Endothelial cell (in vitro differentiated cells): ENCODE measurements around the gene SPRY2. TPM values are rescaled to one million over a fixed set of nuclear protein-coding genes. Genes with fewer than 3 reads are reported as not detected.

Experiments used
- DNase-seq: peaks from one replicate; pipeline ENCODE4 v3.0.0; 2021; ENCODE audit warnings: low spot score
- H3K27ac Mint-ChIP-seq: one replicate; pipeline ENCODE4 v1.8.0; 2021; ENCODE audit warnings: mixed read lengths, inconsistent platforms; ENCODE audit not compliant: unreplicated experiment
- H3K27me3 Mint-ChIP-seq: one replicate; pipeline ENCODE4 v1.8.0; 2021; ENCODE audit warnings: mild to moderate bottlenecking, moderate library complexity, mixed read lengths, inconsistent platforms; ENCODE audit not compliant: unreplicated experiment
- H3K36me3 Mint-ChIP-seq: one replicate; pipeline ENCODE4 v1.8.0; 2021; ENCODE audit warnings: mild to moderate bottlenecking, low read depth, mixed read lengths, inconsistent platforms; ENCODE audit not compliant: unreplicated experiment
- H3K4me1 Mint-ChIP-seq: one replicate; pipeline ENCODE4 v1.8.0; 2021; ENCODE audit warnings: mild to moderate bottlenecking, mixed read lengths, inconsistent platforms; ENCODE audit not compliant: unreplicated experiment
- H3K4me3 Mint-ChIP-seq: one replicate; pipeline ENCODE4 v1.8.0; 2021; ENCODE audit warnings: mild to moderate bottlenecking, mixed read lengths, inconsistent platforms; ENCODE audit not compliant: unreplicated experiment
- H3K9me3 Mint-ChIP-seq: one replicate; pipeline ENCODE4 v1.8.0; 2021; ENCODE audit warnings: mixed read lengths, inconsistent platforms; ENCODE audit not compliant: unreplicated experiment
- CTCF ChIP-seq: fragments of 200-600 bp; sonication (generic); IDR thresholded peaks from one replicate; pipeline ENCODE4 v1.5.0; 2021; ENCODE audit warnings: antibody characterized with exemption; ENCODE audit not compliant: unreplicated experiment
- total RNA-seq: library from RNA; stranded (reverse); fragmentation: NEBNext Ultra II Directional; extraction: Animal tissue kit (Norgen Biotek cat#: 25700); gene quantifications from one replicate; pipeline ENCODE4 v1.2.1, GENCODE V29; 2021; ENCODE audit not compliant: unreplicated experiment

SPRY2 gene
- total RNA-seq, 1 donor from 2014 or later = 21.7 TPM

DNA sequence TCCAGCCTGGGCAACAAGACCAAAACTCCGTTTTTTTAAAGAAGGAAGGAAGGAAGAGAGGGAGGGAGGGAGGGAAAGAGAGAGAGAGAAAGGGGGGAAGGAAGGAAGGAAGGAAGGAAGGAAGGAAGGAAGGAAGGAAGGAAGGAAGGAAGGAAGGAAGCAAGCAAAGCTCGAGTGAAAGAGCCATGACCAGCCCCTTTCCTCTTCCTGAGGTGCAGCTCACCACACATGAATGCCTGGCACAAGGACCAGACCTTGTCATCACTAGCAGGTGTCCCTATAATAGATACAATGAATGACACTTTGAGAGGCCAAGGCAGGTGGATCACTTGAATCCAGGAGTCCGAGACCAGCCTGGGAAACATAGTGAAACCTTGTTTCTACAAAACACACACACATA is 31.0 kb downstream of the SPRY2 start:
- Mint-ChIP-seq H3K9me3 (no peaks in the 10 kb centered on the region), H3K4me3 (no peak overlapping the region), H3K4me1 (peaks cover 15% of the 10 kb centered on the region), H3K27ac (no peak overlapping the region), H3K27me3 (no peaks in the 10 kb centered on the region), H3K36me3 (no peaks in the 10 kb centered on the region)
- no peak for DNase-seq
- no peak for TF ChIP-seq CTCF

GRCh38 chr13:80307401-80307987 is 33.4 kb downstream of the SPRY2 start:
- no peak overlapping the region for H3K4me3 Mint-ChIP-seq
- no peaks in the 10 kb centered on the region for H3K27me3 Mint-ChIP-seq
- H3K36me3 Mint-ChIP-seq = no peaks in the 10 kb centered on the region
- H3K4me1 Mint-ChIP-seq = peaks cover 15% of the 10 kb centered on the region
- no peaks in the 10 kb centered on the region for H3K9me3 Mint-ChIP-seq
- no peak overlapping the region for H3K27ac Mint-ChIP-seq
- no peak for DNase-seq
- no peak for TF ChIP-seq CTCF

- no peaks in the 10 kb centered on the region for H3K36me3 Mint-ChIP-seq
- DNase-seq = no peak
Observed at GRCh38 chr13:80306337-80306972, 34.5 kb downstream of the SPRY2 start.

DNA sequence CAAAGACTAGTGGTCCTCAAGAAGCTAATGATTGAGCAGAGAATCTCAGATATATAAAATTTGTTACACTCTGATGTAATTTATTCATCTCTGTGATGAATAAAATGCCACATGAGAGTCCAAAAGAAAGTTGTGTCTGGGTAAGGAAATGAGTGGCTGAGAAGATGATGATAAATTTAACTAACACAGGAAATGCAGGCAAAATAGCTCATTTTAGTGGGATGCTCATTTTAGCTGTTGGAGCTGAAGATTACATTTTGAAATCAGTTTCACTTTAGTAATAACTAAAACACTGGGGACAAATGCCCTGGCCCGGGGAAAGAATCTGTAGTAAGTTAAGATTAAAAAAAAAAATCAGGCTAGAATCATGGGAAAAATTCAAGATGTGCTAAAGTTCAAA is 35.2 kb downstream of the SPRY2 start:
- H3K4me1 Mint-ChIP-seq = peaks cover 15% of the 10 kb centered on the region
- DNase-seq = no peak
- no peaks in the 10 kb centered on the region for H3K9me3 Mint-ChIP-seq
- H3K27ac Mint-ChIP-seq = no peak overlapping the region
- no peak for TF ChIP-seq CTCF
- H3K36me3 Mint-ChIP-seq = no peaks in the 10 kb centered on the region
- H3K4me3 Mint-ChIP-seq = no peak overlapping the region
- peaks cover 2% of the 10 kb centered on the region for H3K27me3 Mint-ChIP-seq

More at GRCh38 chr13:80306337-80306972, 34.5 kb downstream of the SPRY2 start:
- Mint-ChIP-seq H3K27me3 (peaks cover 2% of the 10 kb centered on the region), H3K4me3 (no peak overlapping the region), H3K9me3 (no peaks in the 10 kb centered on the region), H3K4me1 (peaks cover 15% of the 10 kb centered on the region), H3K27ac (no peak overlapping the region)
- TF ChIP-seq CTCF = no peak

- Mint-ChIP-seq H3K4me1 (peaks cover 15% of the 10 kb centered on the region), H3K4me3 (no peak overlapping the region), H3K27ac (no peak overlapping the region), H3K9me3 (no peaks in the 10 kb centered on the region), H3K36me3 (no peaks in the 10 kb centered on the region), H3K27me3 (peaks cover 2% of the 10 kb centered on the region)
- DNase-seq = no peak
- TF ChIP-seq CTCF = no peak
Observed at GRCh38 chr13:80303225-80303811, 37.6 kb downstream of the SPRY2 start.
